ENCODE data around the gene TMEM229B. TPM values are rescaled to one million over a fixed set of nuclear protein-coding genes. Genes with fewer than 3 reads are reported as not detected.

The TMEM229B gene
- total RNA-seq, 1 donor from 2014 or later, result 1.3 TPM

- Histone ChIP-seq H3K9me3 (ENCODE audit: insufficient read depth, low read depth, low read length) (no peaks in the 10 kb centered on the region), H3K27ac (ENCODE audit: low read depth, low read length) (no peak overlapping the region), H4K20me1 (ENCODE audit: insufficient read depth, low read length) (no peaks in the 10 kb centered on the region), H2AFZ (ENCODE audit: low read depth, low read length) (no peak overlapping the region), H3K79me2 (ENCODE audit: insufficient read depth, low read length) (no peaks in the 10 kb centered on the region), H3K9ac (ENCODE audit: low read length) (no peak overlapping the region), H3K27me3 (ENCODE audit: insufficient read depth, low read length) (peaks cover 8% of the 10 kb centered on the region), H3K4me2 (ENCODE audit: low read length) (no peak overlapping the region), H3K4me3 (ENCODE audit: insufficient read depth, low read depth, low read length) (no peak overlapping the region), H3K36me3 (ENCODE audit: insufficient read depth, low read length) (no peaks in the 10 kb centered on the region), H3K4me1 (ENCODE audit: insufficient read depth, low read length) (peaks cover 5% of the 10 kb centered on the region)
- no peak for DNase-seq (ENCODE audit: low read depth)
- H3K27ac Mint-ChIP-seq (ENCODE audit: unreplicated experiment), result no peak overlapping the region
- peaks cover 28% of the 10 kb centered on the region for H3K27me3 Mint-ChIP-seq (ENCODE audit: low read depth, unreplicated experiment)
- peaks cover 4% of the 10 kb centered on the region for H3K4me1 Mint-ChIP-seq (ENCODE audit: low read depth, unreplicated experiment)
- no peaks in the 10 kb centered on the region for H3K36me3 Mint-ChIP-seq (ENCODE audit: low read depth, unreplicated experiment)
- TF ChIP-seq CTCF (IDR thresholded peaks at IDR 0.05; ENCODE audit: insufficient read depth, low read depth, low read length) (no peak), EZH2 (IDR thresholded peaks at IDR 0.05; ENCODE audit: insufficient read depth, low read length) (no peak)
- no peak overlapping the region for H3K4me3 Mint-ChIP-seq (ENCODE audit: unreplicated experiment)
- no peaks in the 10 kb centered on the region for H3K9me3 Mint-ChIP-seq (ENCODE audit: unreplicated experiment)
- no peak for FAIRE-seq
Measured at GRCh38 chr14:67440513-67440912, 48.0 kb downstream of the TMEM229B start.

GRCh38 chr14:67438969-67439368, 49.6 kb downstream of the TMEM229B start:
- Mint-ChIP-seq H3K27ac (ENCODE audit: unreplicated experiment) (no peak overlapping the region), H3K4me3 (ENCODE audit: unreplicated experiment) (no peak overlapping the region), H3K4me1 (ENCODE audit: low read depth, unreplicated experiment) (no peaks in the 10 kb centered on the region), H3K27me3 (ENCODE audit: low read depth, unreplicated experiment) (peaks cover 33% of the 10 kb centered on the region), H3K9me3 (ENCODE audit: unreplicated experiment) (no peaks in the 10 kb centered on the region), H3K36me3 (ENCODE audit: low read depth, unreplicated experiment) (no peaks in the 10 kb centered on the region)
- Histone ChIP-seq H3K27ac (ENCODE audit: low read depth, low read length) (no peak overlapping the region), H3K9ac (ENCODE audit: low read length) (no peak overlapping the region), H3K27me3 (ENCODE audit: insufficient read depth, low read length) (peaks cover 12% of the 10 kb centered on the region), H3K9me3 (ENCODE audit: insufficient read depth, low read depth, low read length) (no peaks in the 10 kb centered on the region), H3K4me2 (ENCODE audit: low read length) (no peak overlapping the region), H3K4me1 (ENCODE audit: insufficient read depth, low read length) (no peaks in the 10 kb centered on the region), H3K36me3 (ENCODE audit: insufficient read depth, low read length) (no peaks in the 10 kb centered on the region), H4K20me1 (ENCODE audit: insufficient read depth, low read length) (no peaks in the 10 kb centered on the region), H3K79me2 (ENCODE audit: insufficient read depth, low read length) (no peaks in the 10 kb centered on the region), H2AFZ (ENCODE audit: low read depth, low read length) (no peak overlapping the region), H3K4me3 (ENCODE audit: insufficient read depth, low read depth, low read length) (no peak overlapping the region)
- FAIRE-seq (no peak), DNase-seq (ENCODE audit: low read depth) (no peak)
- no peak for TF ChIP-seq CTCF (IDR thresholded peaks at IDR 0.05; ENCODE audit: insufficient read depth, low read depth, low read length)
- no peak for TF ChIP-seq EZH2 (IDR thresholded peaks at IDR 0.05; ENCODE audit: insufficient read depth, low read length)

- Mint-ChIP-seq H3K4me3 (ENCODE audit: unreplicated experiment) (no peak overlapping the region), H3K27me3 (ENCODE audit: low read depth, unreplicated experiment) (peaks cover 32% of the 10 kb centered on the region), H3K9me3 (ENCODE audit: unreplicated experiment) (no peaks in the 10 kb centered on the region), H3K4me1 (ENCODE audit: low read depth, unreplicated experiment) (peaks cover 3% of the 10 kb centered on the region), H3K27ac (ENCODE audit: unreplicated experiment) (no peak overlapping the region), H3K36me3 (ENCODE audit: low read depth, unreplicated experiment) (no peaks in the 10 kb centered on the region)
- Histone ChIP-seq H3K79me2 (ENCODE audit: insufficient read depth, low read length) (no peaks in the 10 kb centered on the region), H4K20me1 (ENCODE audit: insufficient read depth, low read length) (no peaks in the 10 kb centered on the region), H3K36me3 (ENCODE audit: insufficient read depth, low read length) (no peaks in the 10 kb centered on the region), H3K9ac (ENCODE audit: low read length) (no peak overlapping the region), H2AFZ (ENCODE audit: low read depth, low read length) (no peak overlapping the region), H3K27me3 (ENCODE audit: insufficient read depth, low read length) (peaks cover 12% of the 10 kb centered on the region), H3K4me2 (ENCODE audit: low read length) (no peak overlapping the region), H3K27ac (ENCODE audit: low read depth, low read length) (no peak overlapping the region), H3K9me3 (ENCODE audit: insufficient read depth, low read depth, low read length) (no peaks in the 10 kb centered on the region), H3K4me1 (ENCODE audit: insufficient read depth, low read length) (no peaks in the 10 kb centered on the region), H3K4me3 (ENCODE audit: insufficient read depth, low read depth, low read length) (no peak overlapping the region)
- TF ChIP-seq EZH2 (IDR thresholded peaks at IDR 0.05; ENCODE audit: insufficient read depth, low read length) (no peak), CTCF (IDR thresholded peaks at IDR 0.05; ENCODE audit: insufficient read depth, low read depth, low read length) (no peak)
- no peak for DNase-seq (ENCODE audit: low read depth)
- FAIRE-seq, result no peak
Measured at GRCh38 chr14:67436006-67436866, 52.3 kb downstream of the TMEM229B start.
